HepG2 (cell line): ENCODE data around the gene ZNF367. TPM values are rescaled to one million over a fixed set of nuclear protein-coding genes. Genes with fewer than 3 reads are reported as not detected.

Experiments
- GZF1 ChIP-seq: sonication (generic); formaldehyde crosslinking; IDR thresholded peaks from 2 replicates; pipeline ENCODE4 v1.5.1; 2020; ENCODE audit warnings: mild to moderate bottlenecking, missing genetic modification reagents
- HMGXB3 ChIP-seq: sonication (generic); formaldehyde crosslinking; IDR thresholded peaks from 2 replicates; pipeline ENCODE4 v1.4.0; 2020; ENCODE audit warnings: missing genetic modification reagents, borderline replicate concordance
- MED1 ChIP-seq: sonication (generic); formaldehyde crosslinking; IDR thresholded peaks from 2 replicates; pipeline ENCODE4 v1.4.0; 2020; ENCODE audit warnings: missing genetic modification reagents
- MED13 ChIP-seq: sonication (generic); formaldehyde crosslinking; IDR thresholded peaks from 2 replicates; pipeline ENCODE4 v1.5.0; 2020; ENCODE audit warnings: missing genetic modification reagents
- ONECUT2 ChIP-seq: sonication (generic); formaldehyde crosslinking; IDR thresholded peaks from 2 replicates; pipeline ENCODE4 v1.4.0; 2020; ENCODE audit warnings: missing genetic modification reagents
- PRMT3 ChIP-seq: sonication (generic); formaldehyde crosslinking; IDR thresholded peaks from 2 replicates; pipeline ENCODE4 v1.8.1; 2022; ENCODE audit warnings: low read depth, mild to moderate bottlenecking, moderate library complexity, missing genetic modification reagents, borderline replicate concordance
- RERE ChIP-seq: IDR thresholded peaks from 2 replicates; pipeline ENCODE4 v1.6.1; 2016; ENCODE audit warnings: low read depth, missing genetic modification reagents, missing compliant biosample characterization
- U2AF2 ChIP-seq: fragments of 200-400 bp; formaldehyde crosslinking; IDR thresholded peaks from 2 replicates; pipeline ENCODE4 v1.6.1; 2017; ENCODE audit warnings: low read depth, mild to moderate bottlenecking, low read length
- UBTF ChIP-seq: sonication (generic); formaldehyde crosslinking; IDR thresholded peaks from 2 replicates; pipeline ENCODE4 v1.4.0; 2020; ENCODE audit warnings: mild to moderate bottlenecking, missing genetic modification reagents
- ZNF510 ChIP-seq: sonication (generic); formaldehyde crosslinking; IDR thresholded peaks from 2 replicates; pipeline ENCODE4 v1.4.0; 2020; ENCODE audit warnings: low read depth, mild to moderate bottlenecking, missing genetic modification reagents
- ZNF747 ChIP-seq: sonication (generic); formaldehyde crosslinking; IDR thresholded peaks from 2 replicates; pipeline ENCODE4 v1.8.1; 2023; ENCODE audit warnings: missing genetic modification reagents, mild to moderate bottlenecking, borderline replicate concordance
- ZNF777 ChIP-seq: sonication (generic); formaldehyde crosslinking; IDR thresholded peaks from 2 replicates; pipeline ENCODE4 v1.4.0; 2020; ENCODE audit warnings: missing genetic modification reagents
- ZNF788 ChIP-seq: sonication (generic); formaldehyde crosslinking; IDR thresholded peaks from 2 replicates; pipeline ENCODE4 v1.5.0; 2020; ENCODE audit warnings: mild to moderate bottlenecking, missing genetic modification reagents, borderline replicate concordance
- ZNF790 ChIP-seq: sonication (generic); formaldehyde crosslinking; IDR thresholded peaks from 2 replicates; pipeline ENCODE4 v1.8.0; 2022; ENCODE audit warnings: missing genetic modification reagents, mild to moderate bottlenecking, borderline replicate concordance
- polyA plus RNA-seq, 8 experiments: library from polyadenylated mRNA; depleted of rRNA in 3 of 8; stranded (reverse) in 7 of 8; unstranded in 1 of 8; fragments of >200 nt; fragmentation: Illumina TruSeq in 4 of 8; extraction: Trizol in 4 of 8; gene quantifications; 2 replicates each; pipeline versions ENCODE4 v1.2.1 to v1.2.3, GENCODE V29; 2011 to 2016; ENCODE audit warnings: low read depth in 4 of 8, missing spikeins in 1 of 8, mixed read lengths in 1 of 8; ENCODE audit not compliant: insufficient read depth in 1 of 8
- total RNA-seq, 5 experiments: library from RNA; depleted of rRNA; stranded (reverse); fragments of >200 nt; fragmentation: Illumina TruSeq; extraction: Trizol; gene quantifications; 2 replicates each; pipeline ENCODE4 v1.2.3, GENCODE V29; 2016; ENCODE audit warnings: low read depth in 1 of 5

The ZNF367 gene
- total and polyA plus RNA-seq, 2 of the 13 experiments (the other 11 are each of a cell fraction or from before 2014, with no cell fraction given): 2.9 to 7.7 TPM

GRCh38 chr9:96418920-96419690 is 935 bp upstream of the ZNF367 start (continued):
- TF ChIP-seq U2AF2 (no peak), ZNF777 (peak; percentile 18; the same call in 1 of the 2 replicates), ZNF747 (CRISPR knock-in tag) (no peak), MED1 (CRISPR knock-in tag) (peak; percentile 75), RERE (CRISPR knock-in tag) (0 out of 2 replicates have a peak, but pooled peaks have one; percentile 47), ZNF510 (CRISPR knock-in tag) (no peak), ZNF790 (CRISPR knock-in tag) (0 out of 2 replicates have a peak, but pooled peaks have one; percentile 36), MED13 (no peak), PRMT3 (0 out of 2 replicates have a peak, but pooled peaks have one; percentile 31), GZF1 (CRISPR knock-in tag) (no peak), ONECUT2 (CRISPR knock-in tag) (no peak), UBTF (CRISPR knock-in tag) (peak; percentile 84), ZNF788 (CRISPR knock-in tag) (no peak), HMGXB3 (no peak)
